ENCODE measurements around the gene C16orf92. TPM values are rescaled to one million over a fixed set of nuclear protein-coding genes. Genes with fewer than 3 reads are reported as not detected.
A peak's percentile ranks its signal among the peaks of the same experiment; 100 is the strongest.

C16orf92 gene
- total and polyA plus RNA-seq, 2 of the 8 experiments (the other 6 are each of a cell fraction or from before 2014, with no cell fraction given): not detected

- no peak overlapping the region for H3K14ac ChIP-seq (ENCODE audit: insufficient read length)
- peak; percentile 53; the same call in 1 of the 2 replicates for TF ChIP-seq TAF1 (IDR thresholded peaks at IDR 0.05; ENCODE audit: low read depth, low read length)
- TF ChIP-seq POU5F1 (IDR thresholded peaks at IDR 0.05; ENCODE audit: low read depth, low read length): no peak
- TF ChIP-seq NRF1 (IDR thresholded peaks at IDR 0.05; ENCODE audit: low read depth, low read length): peak; percentile 81; the same call in 1 of the 2 replicates
- H4K91ac ChIP-seq (replicated peaks; ENCODE audit: insufficient read length, low read length): peak overlapping the region; percentile 73
- POLR2A ChIA-PET (ENCODE audit: partially characterized antibody): interaction anchor here (0.7 to 21.2 kb wide), 17 partner anchors 10 to 355 kb away, joined by 3 to 353 read pairs (median 5); partner anchors contain the start of genes CD2BP2, PPP4C, TAOK2 and TBX6
- no peak overlapping the region for H2AFZ ChIP-seq (ENCODE audit: low read length)
- H2AK5ac ChIP-seq (ENCODE audit: low read depth, low read length): no peak overlapping the region
- peak overlapping the region; percentile 84 for H3K27ac ChIP-seq (ENCODE audit: low read depth, low read length)
- H4K5ac ChIP-seq (ENCODE audit: insufficient read length, low read depth, low read length): peak overlapping the region; percentile 100
- FAIRE-seq: no peak
- 0 out of 2 replicates have a peak overlapping the region, but pooled peaks have one; percentile 92 for H2BK12ac ChIP-seq (ENCODE audit: low read depth, low read length)
- DNase-seq (ENCODE audit: low read depth in 1 of 2, low spot score in 2 of 2): no peak
- peak overlapping the region; percentile 91 for H2BK120ac ChIP-seq (replicated peaks; ENCODE audit: low read depth, low read length)
- H3K56ac ChIP-seq (replicated peaks; ENCODE audit: insufficient read length, low read depth, low read length): peak overlapping the region; percentile 96
- H3K79me1 ChIP-seq (ENCODE audit: low read depth, low read length): peaks cover 9% of the 10 kb centered on the region; the same call in 1 of the 2 replicates
- H4K8ac ChIP-seq (ENCODE audit: extremely low read depth, insufficient read depth, low read length): peak overlapping the region; percentile 45
- no peak overlapping the region for H2BK20ac ChIP-seq (ENCODE audit: low read length)
- H3K27me3 ChIP-seq (replicated peaks in 1 of 4; ENCODE audit: control insufficient read depth in 3 of 4, extremely low read depth in 1 of 4, insufficient read depth in 3 of 4, low read length in 3 of 4): no peaks in the 10 kb centered on the region
- peak overlapping the region; percentile 71 to 92 (median 88) for H3K4me3 ChIP-seq (ENCODE audit: extremely low read depth in 1 of 4, insufficient read depth in 2 of 4, low read depth in 3 of 4, low read length in 4 of 4)
- H4K20me1 ChIP-seq (replicated peaks in 1 of 2; ENCODE audit: control insufficient read depth in 1 of 2, insufficient read depth in 2 of 2, low read length in 2 of 2): peaks cover 10 to 31% of the 10 kb centered on the region in 2 experiments
- peak overlapping the region; percentile 100 for H3K18ac ChIP-seq (ENCODE audit: extremely low read depth, low read length)
- H2BK15ac ChIP-seq (ENCODE audit: low read length): no peak overlapping the region
- H3K36me3 ChIP-seq (ENCODE audit: control insufficient read depth in 2 of 4, insufficient read depth in 4 of 4, low read length in 3 of 4): peaks cover 12 to 27% (median 26%) of the 10 kb centered on the region in 4 experiments
- WGBS, 2 experiments (ENCODE audit: extremely low coverage in 1 of 2, insufficient coverage in 1 of 2, insufficient read length in 1 of 2, insufficient replicate concordance in 2 of 2, low coverage in 1 of 2, low lambda C conversion rate in 2 of 2, missing lambda C conversion rate in 1 of 2): 0% methylated on average over 10 of the region's 25 CpGs; no CpG with 5 or more reads in 1 of the 2 experiments
- H3K9me3 ChIP-seq (ENCODE audit: insufficient read depth in 2 of 2, low read depth in 1 of 2, low read length in 1 of 2): no peaks in the 10 kb centered on the region
- peak overlapping the region; percentile 73 to 81 for H3K4me2 ChIP-seq (ENCODE audit: insufficient read depth in 1 of 2, low read depth in 2 of 2, low read length in 2 of 2)
- H3K4ac ChIP-seq (replicated peaks; ENCODE audit: insufficient read length, low read depth, low read length): peak overlapping the region; percentile 80
- peaks cover 6 to 27% (median 15%) of the 10 kb centered on the region in 4 experiments for H3K4me1 ChIP-seq (replicated peaks in 1 of 4; ENCODE audit: control insufficient read depth in 3 of 4, insufficient read depth in 4 of 4, low read length in 3 of 4)
- peaks cover 18% of the 10 kb centered on the region for H3K23me2 ChIP-seq (ENCODE audit: low read depth, low read length)
- H3K9ac ChIP-seq (replicated peaks in 1 of 4; ENCODE audit: extremely low read depth in 1 of 4, low read depth in 3 of 4, low read length in 3 of 4): peak overlapping the region; percentile 59 to 77 (median 74)
- peaks cover 15 to 30% of the 10 kb centered on the region in 2 experiments for H3K79me2 ChIP-seq (ENCODE audit: control insufficient read depth in 1 of 2, insufficient read depth in 2 of 2, low read length in 2 of 2)
- CTCF ChIA-PET (ENCODE audit: partially characterized antibody): interaction anchor here (0.6 to 7.3 kb wide), 5 partner anchors 7 to 28 kb away, joined by 3 to 51 read pairs (median 3); partner anchors contain the start of gene TBX6
- no peak overlapping the region for H3K23ac ChIP-seq (ENCODE audit: insufficient read length)
- H2BK5ac ChIP-seq (ENCODE audit: low read depth, low read length): peak overlapping the region; percentile 100
Observed at GRCh38 chr16:30064729-30065101, 41.7 kb downstream of the C16orf92 start.

Data from H1 (cell line).